GM23248 (cell line): ENCODE data around the gene ABCC12.
"Not testable (repeated sequence)": the region's sequence is repeated elsewhere in the genome, so short reads cannot be mapped to it uniquely, and the experiment has no call there.

Experiments used
- EZH2 ChIP-seq: fragments of 200-600 bp; sonication (generic); IDR thresholded peaks from 2 replicates; pipeline ENCODE4 v1.6.1; 2018; ENCODE audit warnings: antibody characterized with exemption, mild to moderate bottlenecking; ENCODE audit not compliant: insufficient read depth, poor library complexity, severe bottlenecking
- EZH2phosphoT487 ChIP-seq: fragments of 200-600 bp; sonication (generic); IDR thresholded peaks from 2 replicates; pipeline ENCODE4 v1.6.1; 2018; ENCODE audit warnings: antibody characterized with exemption, moderate library complexity, mild to moderate bottlenecking, low read depth; ENCODE audit not compliant: insufficient read depth

DNA sequence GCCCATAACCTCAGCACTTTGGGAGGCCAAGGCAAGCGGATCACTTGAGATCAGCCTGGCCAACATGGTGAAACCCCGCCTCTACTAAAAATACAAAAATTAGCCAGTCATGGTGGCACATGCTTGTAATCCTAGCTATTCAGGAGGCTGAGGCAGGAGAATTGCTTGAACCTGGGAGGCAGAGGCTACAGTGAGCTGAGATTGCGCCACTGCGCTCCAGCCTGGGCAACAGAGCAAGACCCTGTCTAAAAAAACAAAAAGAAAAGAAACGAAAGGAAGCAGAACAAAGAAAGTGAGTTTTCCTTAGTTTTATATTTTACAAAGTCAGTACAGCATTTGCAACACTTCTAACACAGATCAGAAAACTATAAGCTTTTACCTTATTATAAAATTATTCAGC lies 10.8 kb upstream of the ABCC12 start:
- TF ChIP-seq EZH2, EZH2phosphoT487: not testable (repeated sequence)
